ENCODE measurements around the gene CAMK1D. TPM values are rescaled to one million over a fixed set of nuclear protein-coding genes. Genes with fewer than 3 reads are reported as not detected.
"Not testable (repeated sequence)": the region's sequence is repeated elsewhere in the genome, so short reads cannot be mapped to it uniquely, and the experiment has no call there.

The CAMK1D gene
- total and polyA plus RNA-seq, 8 donors: 4.4 to 10.8 (median 4.8) TPM

DNA sequence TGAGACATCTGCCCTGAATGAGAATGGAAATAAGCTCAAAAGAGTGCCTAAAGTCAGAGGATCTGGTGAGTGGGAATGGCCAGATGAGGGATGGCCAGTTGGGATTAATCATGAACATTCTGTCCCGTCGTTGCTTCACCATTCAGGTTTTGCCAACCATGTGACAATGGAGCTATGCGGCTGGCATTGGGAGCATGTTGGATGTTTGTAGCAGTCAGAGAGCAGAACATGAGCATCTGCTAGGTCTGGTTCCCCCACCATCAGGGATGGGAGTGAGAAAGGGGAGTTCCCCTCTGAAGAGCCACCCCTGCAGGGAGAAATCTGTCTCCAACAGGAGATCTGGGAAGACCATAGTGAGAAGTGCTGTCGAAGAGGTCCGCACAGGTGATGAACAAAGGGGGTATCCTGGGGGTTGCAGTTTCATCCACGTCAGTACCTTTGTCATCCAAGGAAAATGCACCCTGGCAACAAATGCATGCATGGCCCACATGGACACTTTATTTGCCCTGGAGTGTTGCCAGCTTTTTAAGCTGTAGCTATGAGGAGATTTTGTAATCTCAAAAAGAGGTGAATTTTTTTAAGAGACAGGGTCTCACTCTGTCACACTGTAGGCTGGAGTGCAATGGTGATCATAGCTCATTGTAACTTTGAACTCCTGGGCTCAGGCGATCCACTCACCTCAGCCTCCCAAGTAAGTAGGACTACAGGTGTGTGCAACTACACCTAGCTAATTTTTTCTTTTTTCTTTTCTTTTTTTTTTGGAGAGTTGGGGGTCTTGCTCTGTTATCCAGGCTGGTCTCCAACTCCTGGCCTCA is 190.2 kb downstream of the CAMK1D start:
- Histone ChIP-seq H3K27ac (no peak overlapping the region), H3K4me1 (no peaks in the 10 kb centered on the region), H3K36me3 (no peaks in the 10 kb centered on the region), H3K4me3 (no peak overlapping the region), H3K9me3 (no peaks in the 10 kb centered on the region), H3K27me3 (no peaks in the 10 kb centered on the region)
- DNase-seq (no peak), ATAC-seq (no peak)
- TF ChIP-seq CTCF (IDR thresholded peaks at IDR 0.05): no peak
- intact Hi-C loops (cut with DNase I): no loop called here

DNA sequence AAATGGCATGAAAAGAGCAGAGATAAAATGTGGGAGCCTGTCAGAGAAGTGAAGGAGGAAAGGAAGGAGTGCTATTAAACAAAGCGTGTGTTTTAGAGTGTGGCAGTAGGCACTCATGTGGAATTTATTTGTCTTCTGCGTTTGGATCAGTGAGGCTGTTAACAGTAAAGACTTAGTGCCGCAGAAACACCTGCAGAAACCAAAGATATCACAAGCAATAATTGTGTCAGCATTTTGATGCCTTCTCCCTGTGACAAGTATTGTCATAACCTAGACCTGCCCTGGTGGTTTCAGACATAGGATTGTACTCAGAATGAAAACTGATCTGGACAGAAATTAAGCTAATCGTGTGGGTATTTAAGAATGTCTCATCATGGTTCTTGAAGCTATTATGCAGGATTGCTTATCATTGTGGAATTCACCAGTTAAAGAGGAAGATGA is 191.0 kb downstream of the CAMK1D start:
- DNase-seq: no peak
- TF ChIP-seq CTCF (IDR thresholded peaks at IDR 0.05): no peak
- Histone ChIP-seq H3K9me3 (no peaks in the 10 kb centered on the region), H3K27me3 (no peaks in the 10 kb centered on the region), H3K27ac (no peak overlapping the region), H3K4me1 (no peaks in the 10 kb centered on the region), H3K36me3 (no peaks in the 10 kb centered on the region), H3K4me3 (no peak overlapping the region)
- ATAC-seq: no peak
- intact Hi-C loops (cut with DNase I): no loop called here

- no peak for TF ChIP-seq CTCF (IDR thresholded peaks at IDR 0.05)
- H3K27ac ChIP-seq: no peak overlapping the region
- no peak for DNase-seq
- H3K27me3 ChIP-seq: no peaks in the 10 kb centered on the region
- H3K4me1 ChIP-seq: no peaks in the 10 kb centered on the region
- intact Hi-C loops (cut with DNase I): no loop called here
- H3K9me3 ChIP-seq: no peaks in the 10 kb centered on the region
- ATAC-seq: no peak
- no peaks in the 10 kb centered on the region for H3K36me3 ChIP-seq
- no peak overlapping the region for H3K4me3 ChIP-seq
Observed at GRCh38 chr10:12541446-12542067, 192.2 kb downstream of the CAMK1D start.

GRCh38 chr10:12542133-12542670 is 192.9 kb downstream of the CAMK1D start:
- no peak for TF ChIP-seq CTCF (IDR thresholded peaks at IDR 0.05)
- no peaks in the 10 kb centered on the region for H3K9me3 ChIP-seq
- H3K27ac ChIP-seq: no peak overlapping the region
- no peaks in the 10 kb centered on the region for H3K36me3 ChIP-seq
- intact Hi-C loops (cut with DNase I): no loop called here
- ATAC-seq: no peak
- no peaks in the 10 kb centered on the region for H3K4me1 ChIP-seq
- H3K27me3 ChIP-seq: no peaks in the 10 kb centered on the region
- H3K4me3 ChIP-seq: no peak overlapping the region
- DNase-seq: no peak

DNA sequence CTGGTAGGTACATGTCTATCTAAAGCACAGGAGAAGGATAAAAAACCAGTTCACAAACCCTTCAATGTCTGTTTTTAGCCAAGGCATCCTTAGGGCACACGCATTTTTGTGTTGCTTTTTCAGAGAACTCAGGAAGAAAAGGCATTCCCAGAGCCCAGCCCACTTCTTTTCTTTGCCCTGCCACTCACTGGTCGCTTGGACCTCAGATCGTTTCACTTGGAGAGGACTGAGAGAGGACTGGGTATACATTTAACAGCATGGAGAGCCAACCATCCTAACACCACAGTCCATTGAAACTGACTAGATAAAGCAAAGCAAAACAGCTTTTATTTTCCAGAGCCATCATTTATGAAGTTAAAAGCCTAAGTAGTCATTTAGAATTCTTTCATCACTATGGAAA is 194.2 kb downstream of the CAMK1D start:
- no peak overlapping the region for H3K27ac ChIP-seq
- H3K4me3 ChIP-seq: no peak overlapping the region
- H3K4me1 ChIP-seq: no peaks in the 10 kb centered on the region
- no peak for DNase-seq
- H3K27me3 ChIP-seq: no peaks in the 10 kb centered on the region
- intact Hi-C loops (cut with DNase I): no loop called here
- H3K36me3 ChIP-seq: no peaks in the 10 kb centered on the region
- no peaks in the 10 kb centered on the region for H3K9me3 ChIP-seq
- no peak for TF ChIP-seq CTCF (IDR thresholded peaks at IDR 0.05)
- ATAC-seq: no peak

DNA sequence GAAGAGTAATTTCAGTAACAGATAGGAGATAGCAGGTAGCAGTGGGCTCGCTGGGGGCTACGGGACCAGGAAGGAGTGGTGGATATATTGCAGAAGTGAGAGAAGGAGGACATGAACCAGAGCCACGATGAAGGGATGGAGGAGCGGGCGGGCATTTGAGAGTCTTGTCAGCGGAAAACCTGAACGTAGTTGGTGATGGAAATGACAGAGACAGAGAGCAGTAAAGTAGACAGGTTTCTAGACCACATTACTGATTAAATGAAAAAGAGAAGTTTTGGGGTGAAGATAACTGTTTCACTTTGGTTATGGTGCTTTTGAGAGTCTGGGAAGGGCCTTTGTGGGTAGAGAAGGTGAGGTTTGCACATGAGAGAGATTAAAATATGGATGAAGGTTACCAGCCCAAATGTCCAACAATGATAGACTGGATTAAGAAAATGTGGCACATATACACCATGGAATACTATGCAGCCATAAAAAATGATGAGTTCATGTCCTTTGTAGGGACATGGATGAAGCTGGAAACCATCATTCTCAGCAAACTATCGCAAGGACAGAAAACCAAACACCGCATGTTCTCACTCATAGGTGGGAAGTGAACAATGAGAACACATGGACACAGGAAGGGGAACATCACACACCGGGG is 196.9 kb downstream of the CAMK1D start:
- ATAC-seq; H3K27me3 ChIP-seq; H3K36me3 ChIP-seq; H3K4me1 ChIP-seq; H3K9me3 ChIP-seq; intact Hi-C loops (cut with DNase I); H3K4me3 ChIP-seq; H3K27ac ChIP-seq; DNase-seq: not testable (repeated sequence)

Measured in left lung (tissue), 10 donors.